HG03378 (cell line): ENCODE results near the gene TMEM9.

ENCODE experiments used
- ATAC-seq: cut with Tn5 transposase; IDR thresholded peaks from one replicate; pipeline ENCODE4 v1.9.1; 2021; ENCODE audit warnings: mild to moderate bottlenecking, moderate library complexity; ENCODE audit not compliant: unreplicated experiment

TMEM9 gene

DNA sequence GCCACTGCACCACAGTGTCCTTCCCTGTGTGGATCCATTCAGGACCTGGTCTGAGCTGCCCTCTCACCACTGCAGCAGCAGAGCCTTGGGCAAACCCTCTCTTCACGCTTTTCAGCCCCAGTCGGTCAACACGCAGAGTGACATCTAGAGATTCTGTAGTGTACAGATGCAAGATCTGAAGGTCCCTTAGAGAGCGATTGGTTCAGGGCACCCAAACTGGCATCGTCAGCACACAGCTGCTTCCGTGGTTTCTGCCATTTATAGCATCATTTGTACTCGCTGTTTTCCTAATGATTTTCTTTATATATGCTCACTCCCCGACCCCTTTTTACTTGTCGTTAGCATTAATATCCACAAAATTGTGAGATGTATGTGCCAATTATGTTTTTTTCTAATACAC is 25.8 kb downstream of the TMEM9 start:
- no peak for ATAC-seq

- ATAC-seq: no peak
Measured at GRCh38 chr1:201127755-201128455, 26.4 kb downstream of the TMEM9 start.

GRCh38 chr1:201126832-201127754 is 27.2 kb downstream of the TMEM9 start, which contains the start of gene ASCL5:
Gene ASCL5, minus strand, starts transcription at chr1:201127184. Its CDS starts 11,812 bp downstream, at chr1:201115372.
- ATAC-seq: no peak

GRCh38 chr1:201126463-201126831 is 27.8 kb downstream of the TMEM9 start:
- no peak for ATAC-seq

GRCh38 chr1:201125800-201126199 is 28.5 kb downstream of the TMEM9 start:
- no peak for ATAC-seq

DNA sequence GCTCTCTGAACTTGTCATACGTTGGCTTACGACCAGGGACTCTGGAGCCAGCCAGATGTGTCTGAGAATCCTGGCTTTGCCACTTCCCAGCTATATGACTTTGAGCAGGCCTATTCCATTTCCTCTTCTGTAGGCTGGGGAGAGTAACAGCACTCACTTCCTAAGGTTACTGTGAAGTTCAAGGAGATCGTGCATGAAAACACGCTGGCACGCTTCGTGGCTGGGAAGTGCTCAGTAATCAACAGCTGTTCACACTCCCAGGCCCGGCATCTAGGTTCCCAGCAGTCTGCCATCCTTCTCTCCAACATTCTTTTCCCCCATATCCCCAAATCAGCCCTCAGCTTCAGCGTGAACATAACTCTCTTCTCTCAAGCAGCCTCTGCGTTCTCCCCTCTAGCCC is 29.3 kb downstream of the TMEM9 start:
- no peak for ATAC-seq

DNA sequence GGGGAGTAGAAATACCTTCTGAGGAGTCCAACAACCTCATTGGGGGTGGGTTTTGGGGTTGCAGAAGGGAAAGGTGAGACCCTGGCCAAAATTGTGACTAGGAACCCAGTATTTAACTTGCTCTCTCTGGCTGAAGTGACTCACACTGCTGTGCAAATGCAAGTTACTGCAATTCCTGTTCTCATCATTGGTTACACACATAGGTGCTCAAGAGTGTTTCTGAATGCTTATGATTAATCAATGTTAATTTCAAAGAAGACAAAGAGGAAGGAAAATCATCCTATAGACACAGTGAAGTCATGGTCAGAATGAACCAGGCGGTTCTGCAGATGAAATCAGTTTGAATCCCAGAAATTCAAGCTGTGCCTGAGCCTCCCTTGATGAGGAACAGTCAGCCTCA is 30.4 kb downstream of the TMEM9 start:
- ATAC-seq: no peak

- no peak for ATAC-seq
Measured at GRCh38 chr1:201122321-201122957, 31.8 kb downstream of the TMEM9 start.

DNA sequence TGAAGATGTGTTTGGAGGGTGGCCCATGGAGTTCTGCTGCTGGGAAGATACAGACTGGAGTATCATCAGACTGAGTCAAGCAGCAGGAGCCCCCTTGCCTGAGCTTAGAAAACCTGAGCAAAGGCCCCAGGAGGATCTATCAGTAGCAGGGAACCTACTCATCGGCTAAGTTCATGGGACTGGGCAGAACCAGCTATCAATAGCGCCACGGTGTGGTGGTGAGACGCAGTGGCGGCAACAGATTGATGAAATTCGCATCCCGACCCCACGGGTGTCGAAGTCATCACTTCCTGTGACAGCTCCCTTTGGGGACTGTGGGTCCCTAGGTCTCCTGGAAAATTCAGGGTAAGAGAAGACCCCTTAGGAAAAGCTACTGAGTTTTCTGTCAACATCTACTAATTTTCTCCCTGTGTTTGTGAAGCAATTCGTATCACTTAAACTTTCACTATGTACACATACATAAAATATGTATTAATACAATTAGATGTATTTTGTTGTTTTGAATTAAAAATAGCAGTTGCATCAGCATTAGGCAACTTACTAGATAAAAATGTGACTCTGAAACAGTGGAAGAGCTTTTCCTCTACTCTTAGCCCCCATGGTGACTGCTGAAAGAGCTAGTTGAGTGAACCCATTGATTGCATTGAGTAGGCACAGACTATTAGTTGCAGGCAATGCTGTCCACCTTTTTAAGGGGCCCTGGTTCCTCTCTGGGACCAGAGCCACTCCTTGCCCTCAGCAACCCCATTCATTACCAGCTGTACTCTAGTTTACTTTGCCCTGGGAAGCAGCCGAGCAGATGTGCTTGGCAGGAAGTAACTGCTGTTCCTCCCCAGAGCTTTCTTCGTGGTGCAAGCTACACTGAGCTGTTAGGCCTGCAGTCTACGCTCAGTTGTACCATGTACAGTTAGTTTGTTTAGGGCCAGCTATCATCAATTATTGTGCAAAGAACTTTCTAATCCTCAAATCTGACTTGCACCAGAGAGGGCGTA is 34.8 kb downstream of the TMEM9 start:
- no peak for ATAC-seq

DNA sequence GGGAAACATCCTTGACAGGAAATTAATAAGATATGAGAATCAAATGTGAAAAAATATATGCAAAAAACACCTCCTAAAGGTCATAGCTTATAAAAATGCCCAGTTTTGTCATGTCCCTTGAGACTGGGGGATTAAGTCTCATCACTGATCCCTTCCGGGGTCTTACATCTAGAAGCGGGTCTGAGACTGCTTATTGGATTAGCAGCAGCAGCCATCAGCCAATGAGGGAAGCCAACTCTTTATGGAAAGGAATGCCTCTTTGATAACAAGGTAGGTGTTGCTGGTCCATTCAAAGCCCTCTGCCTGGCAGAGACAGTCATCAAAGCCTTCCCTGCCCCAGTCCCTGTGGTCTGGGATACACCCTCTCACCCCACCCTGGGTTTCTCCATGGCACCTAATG is 38.2 kb downstream of the TMEM9 start:
- ATAC-seq: no peak

GRCh38 chr1:201115390-201115937 is 38.8 kb downstream of the TMEM9 start:
- no peak for ATAC-seq

- peak; percentile 90 for ATAC-seq
Measured at GRCh38 chr1:201114245-201115131, 39.8 kb downstream of the TMEM9 start.

DNA sequence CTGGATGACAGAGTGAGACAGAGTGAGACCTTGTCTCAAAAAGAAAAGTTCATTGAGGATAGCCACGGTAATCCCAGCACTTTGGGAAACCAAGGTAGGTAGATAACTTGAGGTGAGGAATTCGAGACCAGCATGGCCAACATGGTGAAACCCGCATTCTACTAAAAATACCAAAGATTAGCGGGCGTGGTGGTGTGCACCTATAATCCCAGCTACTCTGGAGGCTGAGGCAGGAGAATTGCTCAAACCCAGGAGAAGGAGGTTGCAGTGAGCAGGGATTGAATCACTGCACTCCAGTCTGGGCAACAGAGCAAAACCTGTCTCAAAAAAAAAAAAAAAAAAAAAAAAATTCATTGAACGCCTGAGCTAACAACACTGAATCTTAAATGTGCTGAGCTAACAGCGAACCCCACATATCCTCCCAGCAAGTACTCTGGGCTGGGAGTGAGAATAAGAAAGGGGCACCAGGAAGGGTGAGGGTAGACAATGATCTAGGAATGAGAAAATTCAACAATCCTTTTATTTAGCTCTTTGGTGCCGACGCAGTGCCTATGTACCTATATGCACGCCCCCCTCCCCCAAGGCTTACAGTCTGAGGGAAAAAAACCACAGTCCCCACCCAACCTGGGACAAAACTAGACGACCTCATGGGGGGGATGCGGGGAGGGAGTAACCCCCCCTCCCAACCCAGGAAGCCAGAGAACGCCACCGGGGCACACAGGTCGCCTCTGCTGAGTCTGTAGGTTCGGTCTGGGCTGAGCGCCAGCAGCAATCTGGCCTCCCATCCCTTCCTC is 40.6 kb downstream of the TMEM9 start:
- no peak for ATAC-seq

- no peak for ATAC-seq
Measured at GRCh38 chr1:201112926-201113325, 41.3 kb downstream of the TMEM9 start.

DNA sequence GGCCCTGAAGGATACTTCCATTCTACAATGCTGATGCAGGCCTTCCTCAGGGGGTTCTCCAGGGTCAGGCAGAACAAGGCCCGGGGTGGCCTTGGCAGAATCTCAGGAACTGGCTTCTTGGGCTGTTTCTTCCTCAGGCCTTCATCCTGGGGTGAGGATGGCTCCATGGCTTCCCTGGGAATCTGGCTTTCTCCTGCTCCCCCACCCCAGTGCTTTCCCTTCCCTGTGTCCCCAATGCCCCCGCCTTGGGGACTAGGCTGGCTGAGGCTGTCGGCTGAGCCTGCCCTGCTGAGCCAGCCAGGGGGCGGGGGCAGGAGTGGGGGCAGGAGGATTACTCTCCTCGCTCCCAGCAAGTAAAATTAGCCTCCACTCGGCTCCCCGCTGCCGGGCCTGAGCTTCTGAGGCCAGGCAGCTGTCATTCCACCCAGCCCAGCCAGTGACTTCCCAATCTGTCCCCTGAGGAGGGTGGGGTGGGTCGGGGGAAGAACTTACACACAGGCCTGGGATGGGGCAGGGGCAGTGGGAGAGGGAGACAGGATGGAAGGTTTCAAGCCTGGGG is 42.0 kb downstream of the TMEM9 start, which contains the start of gene CACNA1S:
TSS of gene CACNA1S (minus strand) at position 254 of the 559 bp plus-strand sequence. CDS start at position 167, 87 bp downstream.
- ATAC-seq: no peak

DNA sequence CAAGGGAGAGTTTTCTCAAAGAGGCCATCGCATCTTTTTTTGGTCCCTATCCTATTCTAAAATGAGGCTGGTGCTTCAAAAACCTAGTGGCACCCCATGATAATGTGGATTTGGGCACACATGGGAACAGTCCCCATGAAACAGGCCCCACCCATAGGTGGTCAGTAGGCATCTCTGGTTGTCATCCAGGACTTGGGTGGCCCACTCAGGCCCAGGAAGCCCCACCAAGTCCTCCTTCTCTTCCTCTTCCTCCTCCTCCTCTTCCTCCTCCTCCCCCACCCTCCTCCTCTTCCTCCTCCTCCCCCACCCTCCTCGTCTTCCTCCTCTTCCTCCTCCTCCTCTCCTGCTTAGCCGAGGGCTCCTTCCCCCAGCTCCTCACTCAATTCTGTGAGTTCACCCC is 42.6 kb downstream of the TMEM9 start:
- ATAC-seq: no peak

DNA sequence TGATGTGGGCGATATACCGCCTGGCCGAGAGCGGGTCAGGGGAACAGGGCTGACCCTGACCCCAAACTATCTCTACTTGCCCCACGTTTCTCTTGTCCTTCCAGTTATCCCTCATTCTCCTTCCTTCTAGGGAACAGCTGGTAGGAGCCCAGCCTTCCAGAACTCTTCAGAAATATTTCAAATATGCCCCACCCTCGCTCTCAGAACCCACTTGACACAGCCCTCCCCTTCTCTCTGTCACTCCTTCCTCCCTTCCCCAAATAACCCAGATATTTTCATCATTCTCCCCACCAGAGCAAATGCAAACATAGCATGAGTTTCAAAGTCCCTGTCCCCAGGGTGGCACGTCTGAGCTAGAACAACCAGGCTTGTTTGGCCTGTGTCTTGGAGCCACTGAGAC is 43.1 kb downstream of the TMEM9 start:
- no peak for ATAC-seq

- ATAC-seq: no peak
Measured at GRCh38 chr1:201110616-201111015, 43.7 kb downstream of the TMEM9 start.
